ENCODE data around the gene ITFG1. TPM values are rescaled to one million over a fixed set of nuclear protein-coding genes. Genes with fewer than 3 reads are reported as not detected.

ITFG1 gene
- total RNA-seq, 2 experiments from 2014 or later: 33.7 to 37.9 TPM

DNA sequence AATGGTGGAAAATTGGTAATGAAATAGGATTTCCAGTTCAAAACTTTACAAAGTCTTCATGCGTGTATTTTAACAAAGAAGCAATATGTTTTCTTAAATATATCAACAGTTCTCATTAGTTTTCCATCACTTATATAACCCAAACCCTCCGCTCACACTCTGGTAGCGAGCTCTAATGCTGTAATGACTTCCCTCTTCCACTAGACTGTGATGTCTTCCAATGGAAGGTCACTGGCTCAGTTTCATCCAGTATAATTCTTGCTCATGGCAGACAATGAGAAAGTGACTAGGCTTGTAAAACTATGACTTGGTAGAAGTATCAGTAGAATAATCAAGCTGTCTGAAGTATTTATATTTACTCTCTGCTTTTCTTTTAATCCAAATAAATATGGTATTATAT lies 349.9 kb downstream of the ITFG1 start:
- H3K9me3 ChIP-seq (ENCODE audit: low read length): no peaks in the 10 kb centered on the region
- ChIA-PET CTCF (ENCODE audit: unreplicated experiment) (no interaction called here), POLR2A (interaction anchor here (0.6 to 0.7 kb wide), 3 partner anchors 8 to 1083 kb away, joined by 3 to 6 read pairs (median 5); no protein-coding TSS in a partner anchor)
- no TSS peak for BruUV-seq (replicated peaks)
- no peaks in the 10 kb centered on the region for H3K79me2 ChIP-seq (ENCODE audit: insufficient read depth, low read depth, low read length)
- intact Hi-C loops (cut with micrococcal nuclease; ENCODE audit: unreplicated experiment): no loop called here
- no peak overlapping the region for H2AFZ ChIP-seq (ENCODE audit: low read length)
- no peaks in the 10 kb centered on the region for H3K9me2 ChIP-seq (ENCODE audit: insufficient read depth, low read length)
- H3K36me3 ChIP-seq (ENCODE audit: insufficient read depth, low read length): no peaks in the 10 kb centered on the region
- no peak for TF ChIP-seq EZH2phosphoT487 (IDR thresholded peaks at IDR 0.05; ENCODE audit: borderline replicate concordance, low read depth, low read length)
- TF ChIP-seq, protein P1, sequence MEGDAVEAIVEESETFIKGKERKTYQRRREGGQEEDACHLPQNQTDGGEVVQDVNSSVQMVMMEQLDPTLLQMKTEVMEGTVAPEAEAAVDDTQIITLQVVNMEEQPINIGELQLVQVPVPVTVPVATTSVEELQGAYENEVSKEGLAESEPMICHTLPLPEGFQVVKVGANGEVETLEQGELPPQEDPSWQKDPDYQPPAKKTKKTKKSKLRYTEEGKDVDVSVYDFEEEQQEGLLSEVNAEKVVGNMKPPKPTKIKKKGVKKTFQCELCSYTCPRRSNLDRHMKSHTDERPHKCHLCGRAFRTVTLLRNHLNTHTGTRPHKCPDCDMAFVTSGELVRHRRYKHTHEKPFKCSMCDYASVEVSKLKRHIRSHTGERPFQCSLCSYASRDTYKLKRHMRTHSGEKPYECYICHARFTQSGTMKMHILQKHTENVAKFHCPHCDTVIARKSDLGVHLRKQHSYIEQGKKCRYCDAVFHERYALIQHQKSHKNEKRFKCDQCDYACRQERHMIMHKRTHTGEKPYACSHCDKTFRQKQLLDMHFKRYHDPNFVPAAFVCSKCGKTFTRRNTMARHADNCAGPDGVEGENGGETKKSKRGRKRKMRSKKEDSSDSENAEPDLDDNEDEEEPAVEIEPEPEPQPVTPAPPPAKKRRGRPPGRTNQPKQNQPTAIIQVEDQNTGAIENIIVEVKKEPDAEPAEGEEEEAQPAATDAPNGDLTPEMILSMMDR (conservative IDR thresholded peaks at IDR 0.05; ENCODE audit: low read length): peak; percentile 46
- no peak overlapping the region for H3K4me2 ChIP-seq (ENCODE audit: low read length)
- H4K20me1 ChIP-seq (ENCODE audit: insufficient read depth, low read length): no peaks in the 10 kb centered on the region
- H3K27ac ChIP-seq (ENCODE audit: low read depth, low read length, poor library complexity, severe bottlenecking): no peak overlapping the region
- no peak overlapping the region for H3K4me3 ChIP-seq (ENCODE audit: low read depth, low read length, poor library complexity, severe bottlenecking)
- DNase-seq (ENCODE audit: low spot score): peak; percentile 2
- no peaks in the 10 kb centered on the region for H3K4me1 ChIP-seq (ENCODE audit: insufficient read depth, low read length, poor library complexity, severe bottlenecking)

DNA sequence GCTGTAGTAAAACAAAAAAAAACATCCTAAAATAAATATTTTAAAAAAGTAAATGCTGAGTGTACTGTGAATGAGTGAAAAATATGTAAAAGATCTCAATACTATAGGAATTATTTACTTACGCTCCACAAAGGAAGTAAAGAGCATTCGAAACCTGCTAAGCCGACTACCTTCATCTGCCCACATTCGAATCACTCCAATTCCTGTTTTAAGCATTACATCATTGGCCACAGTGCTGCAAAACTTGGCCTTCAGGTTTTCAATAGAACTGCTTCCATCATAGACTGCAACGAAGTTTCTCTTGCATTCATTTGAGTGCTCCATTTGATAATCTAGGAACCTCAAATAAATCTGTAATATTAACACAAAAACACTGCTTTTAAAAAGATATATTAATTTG lies 351.5 kb downstream of the ITFG1 start:
- CTCF ChIA-PET (ENCODE audit: unreplicated experiment): no interaction called here
- no peaks in the 10 kb centered on the region for H3K9me3 ChIP-seq (ENCODE audit: low read length)

More for the DNA sequence above, 351.5 kb downstream of the ITFG1 start:
- H3K36me3 ChIP-seq (ENCODE audit: insufficient read depth, low read length): no peaks in the 10 kb centered on the region
- intact Hi-C loops (cut with micrococcal nuclease; ENCODE audit: unreplicated experiment): no loop called here
- H3K79me2 ChIP-seq (ENCODE audit: insufficient read depth, low read depth, low read length): no peaks in the 10 kb centered on the region
- H3K4me3 ChIP-seq (ENCODE audit: low read depth, low read length, poor library complexity, severe bottlenecking): no peak overlapping the region
- no peak overlapping the region for H3K4me2 ChIP-seq (ENCODE audit: low read length)
- H3K9me2 ChIP-seq (ENCODE audit: insufficient read depth, low read length): no peaks in the 10 kb centered on the region
- H3K27ac ChIP-seq (ENCODE audit: low read depth, low read length, poor library complexity, severe bottlenecking): no peak overlapping the region
- no peaks in the 10 kb centered on the region for H3K4me1 ChIP-seq (ENCODE audit: insufficient read depth, low read length, poor library complexity, severe bottlenecking)
- no TSS peak for BruUV-seq (replicated peaks)
- no peak for DNase-seq (ENCODE audit: low spot score)
- H2AFZ ChIP-seq (ENCODE audit: low read length): no peak overlapping the region
- no peaks in the 10 kb centered on the region for H4K20me1 ChIP-seq (ENCODE audit: insufficient read depth, low read length)
- POLR2A ChIA-PET: no interaction called here
- TF ChIP-seq, protein P1 (conservative IDR thresholded peaks at IDR 0.05; ENCODE audit: low read length): no peak
- no peak for TF ChIP-seq EZH2phosphoT487 (IDR thresholded peaks at IDR 0.05; ENCODE audit: borderline replicate concordance, low read depth, low read length)

Small RNA genes within 50 kb of the gene (small RNA-seq; reads per million reads assigned to genes)
- gene RF00019 (not detected), gene RNA5SP425 (not detected)

Other genes starting within 250 kb of the ITFG1 start
- 56.9 and 68.1 TPM in 2 replicates for gene PHKB, start 268 bp upstream of the ITFG1 start, total RNA-seq (2014; rRNA removed; shearing (Covaris generic))
- 93.1 and 101 TPM in 2 replicates for gene PHKB, start 268 bp upstream of the ITFG1 start, total RNA-seq (2022)

Data from OCI-LY7 (cell line).